Duodenal mucosa (tissue), 2 donors: Measurements from ENCODE around the gene FNTB.
"Not testable (repeated sequence)": the region's sequence is repeated elsewhere in the genome, so short reads cannot be mapped to it uniquely, and the experiment has no call there.

Source experiments
- H3K27ac ChIP-seq: one replicate; pipeline ENCODE4 v1.7.0; 2013; ENCODE audit warnings: low read depth, low read length
- H3K27me3 ChIP-seq, 2 donors: one replicate each; pipeline ENCODE4 v1.7.0; 2013; ENCODE audit warnings: low read length in 2 of 2, control low read depth in 1 of 2; ENCODE audit not compliant: insufficient read depth in 2 of 2, control insufficient read depth in 1 of 2
- H3K36me3 ChIP-seq, 2 donors: one replicate each; pipeline ENCODE4 v1.7.0; 2013; ENCODE audit warnings: low read length in 2 of 2, control low read depth in 1 of 2; ENCODE audit not compliant: insufficient read depth in 2 of 2, control insufficient read depth in 1 of 2
- H3K4me1 ChIP-seq, 2 donors: one replicate each; pipeline ENCODE4 v1.7.0; 2013; ENCODE audit warnings: low read length in 2 of 2, control low read depth in 1 of 2; ENCODE audit not compliant: insufficient read depth in 2 of 2, control insufficient read depth in 1 of 2
- H3K4me3 ChIP-seq, 2 donors: one replicate each; pipeline ENCODE4 v1.7.0; 2013; ENCODE audit warnings: low read length in 2 of 2, low read depth in 1 of 2
- H3K9ac ChIP-seq, 2 donors: one replicate each; pipeline ENCODE4 v1.7.0; 2013; ENCODE audit warnings: low read length in 2 of 2, low read depth in 1 of 2
- H3K9me3 ChIP-seq, 2 donors: one replicate each; pipeline ENCODE4 v1.7.0; 2013; ENCODE audit warnings: low read length in 2 of 2, control low read depth in 1 of 2; ENCODE audit not compliant: control insufficient read depth in 1 of 2

The FNTB gene

GRCh38 chr14:65012353-65012752 lies 25.7 kb downstream of the FNTB start:
- no peaks in the 10 kb centered on the region for H3K4me1 ChIP-seq
- peaks cover 10 to 54% of the 10 kb centered on the region in 2 donors for H3K36me3 ChIP-seq
- H3K4me3 ChIP-seq: no peak overlapping the region
- no peak overlapping the region for H3K27ac ChIP-seq
- H3K27me3 ChIP-seq: no peaks in the 10 kb centered on the region
- no peak overlapping the region for H3K9ac ChIP-seq
- H3K9me3 ChIP-seq: no peaks in the 10 kb centered on the region

- H3K4me1 ChIP-seq: no peaks in the 10 kb centered on the region
- H3K27me3 ChIP-seq: no peaks in the 10 kb centered on the region
- no peak overlapping the region for H3K4me3 ChIP-seq
- H3K9me3 ChIP-seq: no peaks in the 10 kb centered on the region
- H3K36me3 ChIP-seq: peaks cover 10 to 41% of the 10 kb centered on the region in 2 donors
- H3K9ac ChIP-seq: no peak overlapping the region
- no peak overlapping the region for H3K27ac ChIP-seq
These were observed 28.7 kb downstream of the FNTB start for GRCh38 chr14:65015391-65015790.

- Histone ChIP-seq H3K9ac (no peak overlapping the region), H3K4me1 (no peaks in the 10 kb centered on the region), H3K4me3 (no peak overlapping the region), H3K9me3 (no peaks in the 10 kb centered on the region), H3K36me3 (peaks cover 10 to 37% of the 10 kb centered on the region in 2 donors), H3K27me3 (no peaks in the 10 kb centered on the region), H3K27ac (no peak overlapping the region)
These were observed 29.8 kb downstream of the FNTB start for GRCh38 chr14:65016471-65016870.

GRCh38 chr14:65019944-65020566 lies 33.4 kb downstream of the FNTB start:
- no peak overlapping the region for H3K9ac ChIP-seq
- H3K4me1 ChIP-seq: no peaks in the 10 kb centered on the region
- H3K27me3 ChIP-seq: no peaks in the 10 kb centered on the region
- H3K4me3 ChIP-seq: no peak overlapping the region
- H3K36me3 ChIP-seq: peaks cover 10 to 17% of the 10 kb centered on the region in 2 donors
- H3K27ac ChIP-seq: no peak overlapping the region
- no peaks in the 10 kb centered on the region for H3K9me3 ChIP-seq

GRCh38 chr14:65024957-65025356 lies 38.3 kb downstream of the FNTB start:
- Histone ChIP-seq H3K27ac (no peak overlapping the region), H3K9ac (no peak overlapping the region)

GRCh38 chr14:65025818-65026217 lies 39.1 kb downstream of the FNTB start:
- Histone ChIP-seq H3K9ac (no peak overlapping the region), H3K4me3 (peak overlapping the region; percentile 30 to 44)

More at GRCh38 chr14:65024957-65025356, 38.3 kb downstream of the FNTB start:
- Histone ChIP-seq H3K4me3 (no peak overlapping the region), H3K9me3 (no peaks in the 10 kb centered on the region), H3K4me1 (peaks cover 12 to 16% of the 10 kb centered on the region in 2 donors), H3K27me3 (no peaks in the 10 kb centered on the region), H3K36me3 (peaks cover 6 to 26% of the 10 kb centered on the region in 2 donors)

GRCh38 chr14:65026526-65026925 lies 39.8 kb downstream of the FNTB start:
- Histone ChIP-seq H3K9me3 (no peaks in the 10 kb centered on the region), H3K27ac (no peak overlapping the region), H3K4me3 (no peak overlapping the region), H3K9ac (no peak overlapping the region), H3K4me1 (peaks cover 12 to 16% of the 10 kb centered on the region in 2 donors), H3K36me3 (peaks cover 9 to 30% of the 10 kb centered on the region in 2 donors), H3K27me3 (no peaks in the 10 kb centered on the region)

More at GRCh38 chr14:65025818-65026217, 39.1 kb downstream of the FNTB start:
- no peaks in the 10 kb centered on the region for H3K27me3 ChIP-seq
- H3K4me1 ChIP-seq: peaks cover 12 to 16% of the 10 kb centered on the region in 2 donors
- no peak overlapping the region for H3K27ac ChIP-seq
- peaks cover 9 to 30% of the 10 kb centered on the region in 2 donors for H3K36me3 ChIP-seq
- no peaks in the 10 kb centered on the region for H3K9me3 ChIP-seq

GRCh38 chr14:65027127-65027799 lies 40.6 kb downstream of the FNTB start:
- peaks cover 12 to 16% of the 10 kb centered on the region in 2 donors for H3K4me1 ChIP-seq
- H3K9ac ChIP-seq: no peak overlapping the region
- peaks cover 9 to 28% of the 10 kb centered on the region in 2 donors for H3K36me3 ChIP-seq
- H3K27me3 ChIP-seq: no peaks in the 10 kb centered on the region
- no peaks in the 10 kb centered on the region for H3K9me3 ChIP-seq
- no peak overlapping the region for H3K4me3 ChIP-seq
- H3K27ac ChIP-seq: no peak overlapping the region

GRCh38 chr14:65028937-65029336 lies 42.2 kb downstream of the FNTB start:
- Histone ChIP-seq H3K27me3 (no peaks in the 10 kb centered on the region), H3K4me3 (no peak overlapping the region), H3K9ac (no peak overlapping the region), H3K4me1 (peaks cover 12 to 16% of the 10 kb centered on the region in 2 donors), H3K36me3 (peaks cover 13 to 39% of the 10 kb centered on the region in 2 donors), H3K27ac (no peak overlapping the region), H3K9me3 (no peaks in the 10 kb centered on the region)

GRCh38 chr14:65031321-65031720 lies 44.6 kb downstream of the FNTB start:
- H3K9ac ChIP-seq, H3K4me3 ChIP-seq, H3K27me3 ChIP-seq, H3K27ac ChIP-seq, H3K9me3 ChIP-seq: not testable (repeated sequence)
- Histone ChIP-seq H3K36me3 (peaks cover 13 to 39% of the 10 kb centered on the region in 2 donors), H3K4me1 (peaks cover 4 to 15% of the 10 kb centered on the region in 2 donors)
